ENCODE data around the gene ARHGAP15. TPM values are rescaled to one million over a fixed set of nuclear protein-coding genes. Genes with fewer than 3 reads are reported as not detected.

The ARHGAP15 gene
- total RNA-seq, 2 experiments from 2014 or later, result 72.1 to 98.4 TPM

GRCh38 chr2:143607231-143608062 lies 478.2 kb downstream of the ARHGAP15 start:
- H4K20me1 ChIP-seq (ENCODE audit: insufficient read depth, low read length), result no peaks in the 10 kb centered on the region
- H3K27ac ChIP-seq (ENCODE audit: low read depth, low read length, poor library complexity, severe bottlenecking), result no peak overlapping the region
- no peak overlapping the region for H3K4me3 ChIP-seq (ENCODE audit: low read depth, low read length, poor library complexity, severe bottlenecking)
- no peak overlapping the region for H2AFZ ChIP-seq (ENCODE audit: low read length)
- no TSS peak for BruUV-seq (replicated peaks)
- H3K9me3 ChIP-seq (ENCODE audit: low read length), result no peaks in the 10 kb centered on the region
- no peaks in the 10 kb centered on the region for H3K36me3 ChIP-seq (ENCODE audit: insufficient read depth, low read length)
- no peaks in the 10 kb centered on the region for H3K4me1 ChIP-seq (ENCODE audit: insufficient read depth, low read length, poor library complexity, severe bottlenecking)
- H3K79me2 ChIP-seq (ENCODE audit: insufficient read depth, low read depth, low read length), result no peaks in the 10 kb centered on the region
- no peak for DNase-seq (ENCODE audit: low spot score)
- H3K9me2 ChIP-seq (ENCODE audit: insufficient read depth, low read length), result no peaks in the 10 kb centered on the region
- intact Hi-C loops (cut with micrococcal nuclease; ENCODE audit: unreplicated experiment), result no loop called here
- H3K4me2 ChIP-seq (ENCODE audit: low read length), result no peak overlapping the region
- ChIA-PET CTCF (ENCODE audit: unreplicated experiment) (no interaction called here), POLR2A (interaction anchor here (0.7 to 1.7 kb wide), 3 partner anchors 19 to 466 kb away, joined by 3 to 5 read pairs (median 4); no protein-coding TSS in a partner anchor)
- TF ChIP-seq EZH2phosphoT487 (IDR thresholded peaks at IDR 0.05; ENCODE audit: borderline replicate concordance, low read depth, low read length) (no peak), CTCF (conservative IDR thresholded peaks at IDR 0.05; ENCODE audit: low read length) (no peak)

- TF ChIP-seq EZH2phosphoT487 (IDR thresholded peaks at IDR 0.05; ENCODE audit: borderline replicate concordance, low read depth, low read length) (no peak), CTCF (conservative IDR thresholded peaks at IDR 0.05; ENCODE audit: low read length) (no peak)
- Histone ChIP-seq H3K4me3 (ENCODE audit: low read depth, low read length, poor library complexity, severe bottlenecking) (no peak overlapping the region), H3K4me2 (ENCODE audit: low read length) (no peak overlapping the region), H2AFZ (ENCODE audit: low read length) (no peak overlapping the region), H4K20me1 (ENCODE audit: insufficient read depth, low read length) (no peaks in the 10 kb centered on the region), H3K9me3 (ENCODE audit: low read length) (no peaks in the 10 kb centered on the region), H3K9me2 (ENCODE audit: insufficient read depth, low read length) (no peaks in the 10 kb centered on the region), H3K27ac (ENCODE audit: low read depth, low read length, poor library complexity, severe bottlenecking) (no peak overlapping the region), H3K79me2 (ENCODE audit: insufficient read depth, low read depth, low read length) (no peaks in the 10 kb centered on the region), H3K4me1 (ENCODE audit: insufficient read depth, low read length, poor library complexity, severe bottlenecking) (no peaks in the 10 kb centered on the region), H3K36me3 (ENCODE audit: insufficient read depth, low read length) (no peaks in the 10 kb centered on the region)
- no TSS peak for BruUV-seq (replicated peaks)
- POLR2A ChIA-PET, result interaction anchor here (1.7 kb wide), 1 partner anchor 46 kb away, joined by 4 read pairs; no protein-coding TSS in a partner anchor
- intact Hi-C loops (cut with micrococcal nuclease; ENCODE audit: unreplicated experiment), result no loop called here
- DNase-seq (ENCODE audit: low spot score), result no peak
- CTCF ChIA-PET (ENCODE audit: unreplicated experiment), result no interaction called here
Measured at GRCh38 chr2:143608063-143608423, 478.8 kb downstream of the ARHGAP15 start.

- no peaks in the 10 kb centered on the region for H3K9me2 ChIP-seq (ENCODE audit: insufficient read depth, low read length)
- TF ChIP-seq EZH2phosphoT487 (IDR thresholded peaks at IDR 0.05; ENCODE audit: borderline replicate concordance, low read depth, low read length) (no peak), CTCF (conservative IDR thresholded peaks at IDR 0.05; ENCODE audit: low read length) (no peak)
- H3K9me3 ChIP-seq (ENCODE audit: low read length), result no peaks in the 10 kb centered on the region
- no peak overlapping the region for H3K27ac ChIP-seq (ENCODE audit: low read depth, low read length, poor library complexity, severe bottlenecking)
- ChIA-PET POLR2A (interaction anchor here (0.6 kb wide), 1 partner anchor 11 kb away, joined by 3 read pairs; no protein-coding TSS in a partner anchor), CTCF (ENCODE audit: unreplicated experiment) (no interaction called here)
- no TSS peak for BruUV-seq (replicated peaks)
- H3K36me3 ChIP-seq (ENCODE audit: insufficient read depth, low read length), result no peaks in the 10 kb centered on the region
- H3K4me1 ChIP-seq (ENCODE audit: insufficient read depth, low read length, poor library complexity, severe bottlenecking), result no peaks in the 10 kb centered on the region
- no peak for DNase-seq (ENCODE audit: low spot score)
- intact Hi-C loops (cut with micrococcal nuclease; ENCODE audit: unreplicated experiment), result no loop called here
- no peak overlapping the region for H3K4me2 ChIP-seq (ENCODE audit: low read length)
- H2AFZ ChIP-seq (ENCODE audit: low read length), result no peak overlapping the region
- H3K79me2 ChIP-seq (ENCODE audit: insufficient read depth, low read depth, low read length), result no peaks in the 10 kb centered on the region
- H3K4me3 ChIP-seq (ENCODE audit: low read depth, low read length, poor library complexity, severe bottlenecking), result no peak overlapping the region
- H4K20me1 ChIP-seq (ENCODE audit: insufficient read depth, low read length), result no peaks in the 10 kb centered on the region
Measured at GRCh38 chr2:143608758-143609157, 479.5 kb downstream of the ARHGAP15 start.

All from OCI-LY7 (cell line).